Measurements from ENCODE around the gene TJAP1.

The TJAP1 gene

DNA sequence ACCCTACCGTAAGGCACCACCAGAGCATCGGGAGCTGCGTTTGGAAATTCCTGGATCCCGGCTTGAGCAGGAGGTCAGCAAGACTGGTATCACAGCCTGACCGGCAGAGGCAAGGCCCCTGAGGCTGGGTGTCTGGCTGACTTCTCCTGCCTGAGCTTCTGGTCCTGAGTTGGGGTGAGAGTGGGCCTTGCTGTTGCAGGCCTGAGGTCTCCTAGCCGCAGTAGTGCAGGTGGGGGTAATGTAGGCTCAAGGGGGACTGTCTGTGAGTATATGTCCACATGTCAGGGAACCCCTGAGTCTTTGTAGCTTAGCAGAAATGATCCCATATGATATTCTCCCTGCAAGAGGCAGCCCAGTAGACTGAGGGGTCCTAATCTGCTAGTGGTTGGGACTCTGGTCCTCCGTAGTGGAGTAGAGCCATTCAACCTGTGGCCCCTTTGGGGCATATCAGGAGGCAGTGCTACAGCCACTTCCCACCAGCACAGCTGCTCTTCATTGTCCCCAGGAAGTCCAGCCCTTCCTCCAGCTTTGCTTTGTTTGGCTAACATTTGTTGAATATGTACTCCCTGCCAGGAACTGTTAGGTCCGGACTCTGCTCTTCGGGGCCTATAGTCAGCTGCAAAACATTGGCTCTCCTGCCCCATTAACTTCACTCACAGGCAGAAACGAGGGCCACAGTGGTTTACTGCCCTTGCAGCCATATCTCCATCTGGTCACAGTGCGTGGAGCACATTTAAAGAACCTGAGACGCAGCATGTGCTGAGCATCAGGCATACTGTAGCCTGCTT, 21.9 kb downstream of the TJAP1 start:
- no peak for ATAC-seq
- TF ChIP-seq OSR1 (CRISPR knock-in tag; IDR thresholded peaks at IDR 0.05): no peak
- TF ChIP-seq ARNTL (CRISPR knock-in tag; IDR thresholded peaks at IDR 0.05; ENCODE audit: borderline replicate concordance, low read depth): no peak
- TF ChIP-seq ZFP30 (CRISPR knock-in tag; IDR thresholded peaks at IDR 0.05): no peak
- no peak for TF ChIP-seq ZNF70 (CRISPR knock-in tag; IDR thresholded peaks at IDR 0.05)
- no peak for TF ChIP-seq ZNF565 (CRISPR knock-in tag; conservative IDR thresholded peaks at IDR 0.05; ENCODE audit: low read depth)
- no peak for TF ChIP-seq GLIS3 (CRISPR knock-in tag; IDR thresholded peaks at IDR 0.05)
- TF ChIP-seq RARB (CRISPR knock-in tag; IDR thresholded peaks at IDR 0.05): no peak
- no peak for TF ChIP-seq ZNF8 (CRISPR knock-in tag; IDR thresholded peaks at IDR 0.05)
- TF ChIP-seq POU6F1 (CRISPR knock-in tag; IDR thresholded peaks at IDR 0.05; ENCODE audit: borderline replicate concordance, low read depth): no peak
- TF ChIP-seq, protein P1, sequence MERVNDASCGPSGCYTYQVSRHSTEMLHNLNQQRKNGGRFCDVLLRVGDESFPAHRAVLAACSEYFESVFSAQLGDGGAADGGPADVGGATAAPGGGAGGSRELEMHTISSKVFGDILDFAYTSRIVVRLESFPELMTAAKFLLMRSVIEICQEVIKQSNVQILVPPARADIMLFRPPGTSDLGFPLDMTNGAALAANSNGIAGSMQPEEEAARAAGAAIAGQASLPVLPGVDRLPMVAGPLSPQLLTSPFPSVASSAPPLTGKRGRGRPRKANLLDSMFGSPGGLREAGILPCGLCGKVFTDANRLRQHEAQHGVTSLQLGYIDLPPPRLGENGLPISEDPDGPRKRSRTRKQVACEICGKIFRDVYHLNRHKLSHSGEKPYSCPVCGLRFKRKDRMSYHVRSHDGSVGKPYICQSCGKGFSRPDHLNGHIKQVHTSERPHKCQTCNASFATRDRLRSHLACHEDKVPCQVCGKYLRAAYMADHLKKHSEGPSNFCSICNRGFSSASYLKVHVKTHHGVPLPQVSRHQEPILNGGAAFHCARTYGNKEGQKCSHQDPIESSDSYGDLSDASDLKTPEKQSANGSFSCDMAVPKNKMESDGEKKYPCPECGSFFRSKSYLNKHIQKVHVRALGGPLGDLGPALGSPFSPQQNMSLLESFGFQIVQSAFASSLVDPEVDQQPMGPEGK (CRISPR knock-in tag; IDR thresholded peaks at IDR 0.05; ENCODE audit: borderline replicate concordance): no peak
- TF ChIP-seq CSDC2 (CRISPR knock-in tag; IDR thresholded peaks at IDR 0.05): no peak

DNA sequence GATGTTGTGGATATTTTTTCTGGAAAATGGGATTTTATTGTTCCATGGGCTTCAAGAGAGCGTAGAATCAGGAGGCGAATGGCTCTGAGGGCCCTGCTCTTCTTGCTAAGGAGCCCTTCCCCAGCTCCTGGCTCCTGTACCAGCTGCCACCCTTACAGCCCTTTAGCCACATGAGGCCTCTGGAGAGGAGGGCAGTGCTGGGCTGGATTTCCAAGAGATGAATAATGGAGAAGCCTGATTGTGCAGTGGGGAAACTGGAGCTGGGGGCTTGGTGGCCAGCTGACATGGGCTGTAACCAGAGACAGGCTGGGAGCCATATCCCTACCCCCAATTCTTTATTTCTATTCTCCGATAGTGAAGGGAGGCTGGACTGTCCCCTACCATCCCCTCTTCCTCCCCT, 23.6 kb downstream of the TJAP1 start:
- no peak for ATAC-seq
- TF ChIP-seq TSHZ2 (CRISPR knock-in tag; IDR thresholded peaks at IDR 0.05): no peak
- TF ChIP-seq, protein P1 (CRISPR knock-in tag; IDR thresholded peaks at IDR 0.05; ENCODE audit: borderline replicate concordance): no peak
- no peak for TF ChIP-seq ESRRG (CRISPR knock-in tag; IDR thresholded peaks at IDR 0.05)
- TF ChIP-seq SNAI2 (CRISPR knock-in tag; IDR thresholded peaks at IDR 0.05): no peak
- TF ChIP-seq ZC3H10 (CRISPR knock-in tag; IDR thresholded peaks at IDR 0.05): no peak
- no peak for TF ChIP-seq OSR1 (CRISPR knock-in tag; IDR thresholded peaks at IDR 0.05)
- TF ChIP-seq ZFP3 (CRISPR knock-in tag; IDR thresholded peaks at IDR 0.05): no peak
- no peak for TF ChIP-seq GLIS3 (CRISPR knock-in tag; IDR thresholded peaks at IDR 0.05)
- TF ChIP-seq, protein P2, sequence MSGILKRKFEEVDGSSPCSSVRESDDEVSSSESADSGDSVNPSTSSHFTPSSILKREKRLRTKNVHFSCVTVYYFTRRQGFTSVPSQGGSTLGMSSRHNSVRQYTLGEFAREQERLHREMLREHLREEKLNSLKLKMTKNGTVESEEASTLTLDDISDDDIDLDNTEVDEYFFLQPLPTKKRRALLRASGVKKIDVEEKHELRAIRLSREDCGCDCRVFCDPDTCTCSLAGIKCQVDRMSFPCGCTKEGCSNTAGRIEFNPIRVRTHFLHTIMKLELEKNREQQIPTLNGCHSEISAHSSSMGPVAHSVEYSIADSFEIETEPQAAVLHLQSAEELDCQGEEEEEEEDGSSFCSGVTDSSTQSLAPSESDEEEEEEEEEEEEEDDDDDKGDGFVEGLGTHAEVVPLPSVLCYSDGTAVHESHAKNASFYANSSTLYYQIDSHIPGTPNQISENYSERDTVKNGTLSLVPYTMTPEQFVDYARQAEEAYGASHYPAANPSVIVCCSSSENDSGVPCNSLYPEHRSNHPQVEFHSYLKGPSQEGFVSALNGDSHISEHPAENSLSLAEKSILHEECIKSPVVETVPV (CRISPR knock-in tag; IDR thresholded peaks at IDR 0.05): no peak
- TF ChIP-seq, protein P3, sequence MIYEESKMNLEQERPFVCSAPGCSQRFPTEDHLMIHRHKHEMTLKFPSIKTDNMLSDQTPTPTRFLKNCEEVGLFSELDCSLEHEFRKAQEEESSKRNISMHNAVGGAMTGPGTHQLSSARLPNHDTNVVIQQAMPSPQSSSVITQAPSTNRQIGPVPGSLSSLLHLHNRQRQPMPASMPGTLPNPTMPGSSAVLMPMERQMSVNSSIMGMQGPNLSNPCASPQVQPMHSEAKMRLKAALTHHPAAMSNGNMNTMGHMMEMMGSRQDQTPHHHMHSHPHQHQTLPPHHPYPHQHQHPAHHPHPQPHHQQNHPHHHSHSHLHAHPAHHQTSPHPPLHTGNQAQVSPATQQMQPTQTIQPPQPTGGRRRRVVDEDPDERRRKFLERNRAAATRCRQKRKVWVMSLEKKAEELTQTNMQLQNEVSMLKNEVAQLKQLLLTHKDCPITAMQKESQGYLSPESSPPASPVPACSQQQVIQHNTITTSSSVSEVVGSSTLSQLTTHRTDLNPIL (CRISPR knock-in tag; IDR thresholded peaks at IDR 0.05; ENCODE audit: low read depth): no peak
- no peak for TF ChIP-seq ZNF565 (CRISPR knock-in tag; conservative IDR thresholded peaks at IDR 0.05; ENCODE audit: low read depth)
- no peak for TF ChIP-seq ARNTL (CRISPR knock-in tag; IDR thresholded peaks at IDR 0.05; ENCODE audit: borderline replicate concordance, low read depth)
- no peak for TF ChIP-seq ZNF70 (CRISPR knock-in tag; IDR thresholded peaks at IDR 0.05)
